ENCODE data around the gene NOP58.

NOP58 gene

DNA sequence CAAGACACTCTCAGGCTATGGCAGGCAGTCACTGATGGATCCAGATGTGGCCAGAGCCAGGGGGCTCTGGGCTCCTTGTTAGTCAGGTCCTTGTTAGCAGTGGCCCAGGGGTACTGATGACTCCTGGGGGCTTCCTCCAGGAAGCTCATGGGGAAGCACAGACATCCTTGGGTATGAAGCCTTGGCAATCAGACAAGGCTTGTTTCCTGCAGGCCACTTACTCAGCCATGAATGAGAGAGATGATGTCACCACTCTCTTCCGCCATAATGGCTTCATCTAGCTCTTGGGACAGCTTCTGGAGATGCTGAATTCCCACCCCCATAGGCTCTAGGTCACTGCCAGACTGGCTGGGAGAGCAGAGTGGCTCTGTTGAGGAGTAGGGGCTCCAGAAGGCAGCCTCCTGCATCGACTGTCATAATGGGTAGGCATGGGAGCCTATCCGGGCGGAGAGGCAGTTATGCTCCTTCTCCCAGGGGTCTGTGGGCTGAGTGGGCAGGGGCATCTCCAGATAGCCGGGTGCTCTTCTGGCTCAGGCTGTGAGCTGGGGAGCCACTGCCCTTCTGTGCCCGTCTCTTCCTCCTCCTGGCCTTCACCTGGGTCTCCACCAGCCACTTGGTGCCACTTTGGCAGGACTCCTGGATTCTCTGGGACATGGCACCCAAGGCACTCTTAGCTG is 70.4 kb downstream of the NOP58 start:
- DNase-seq (ENCODE audit: extremely low spot score), result no peak
- ChIA-PET CTCF (no interaction called here), POLR2A (no interaction called here)
- TF ChIP-seq TARDBP (IDR thresholded peaks at IDR 0.05) (no peak), FOXK2 (IDR thresholded peaks at IDR 0.05) (no peak), SUZ12 (IDR thresholded peaks at IDR 0.05) (no peak), ZNF384 (IDR thresholded peaks at IDR 0.05) (no peak), L3MBTL2 (conservative IDR thresholded peaks at IDR 0.05) (no peak), ELF4 (IDR thresholded peaks at IDR 0.05) (no peak), ARNT (IDR thresholded peaks at IDR 0.05) (no peak), BHLHE40 (IDR thresholded peaks at IDR 0.05; ENCODE audit: borderline replicate concordance) (no peak), NFRKB (IDR thresholded peaks at IDR 0.05) (no peak), HDGF (IDR thresholded peaks at IDR 0.05; ENCODE audit: borderline replicate concordance) (no peak), FOXM1 (IDR thresholded peaks at IDR 0.05; ENCODE audit: borderline replicate concordance) (no peak), CTBP1 (IDR thresholded peaks at IDR 0.05; ENCODE audit: borderline replicate concordance) (no peak), FOXA1 (IDR thresholded peaks at IDR 0.05) (no peak), LEF1 (IDR thresholded peaks at IDR 0.05; ENCODE audit: borderline replicate concordance) (no peak), PKNOX1 (IDR thresholded peaks at IDR 0.05) (no peak)

DNA sequence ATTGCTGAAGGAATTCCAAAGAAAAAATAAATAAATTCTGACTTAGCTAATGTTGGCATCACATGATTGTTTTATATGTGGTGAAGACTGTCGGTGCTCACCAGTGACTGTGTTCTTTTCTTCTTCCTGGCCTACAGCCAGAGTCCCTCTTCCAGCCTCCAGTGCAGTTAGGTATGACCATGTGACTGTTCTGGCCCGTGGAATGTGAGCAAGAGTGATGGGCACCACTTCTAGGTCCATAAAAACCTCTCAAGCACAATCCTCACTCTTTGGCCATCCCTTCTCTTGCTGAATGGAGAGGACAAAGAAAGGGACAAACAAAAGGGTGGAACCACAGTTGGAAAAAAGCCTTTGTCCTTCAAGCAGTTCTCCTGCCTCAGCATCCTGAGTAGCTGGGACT is 71.6 kb downstream of the NOP58 start:
- TF ChIP-seq LEF1 (IDR thresholded peaks at IDR 0.05; ENCODE audit: borderline replicate concordance) (no peak), FOXK2 (IDR thresholded peaks at IDR 0.05) (no peak), FOXM1 (IDR thresholded peaks at IDR 0.05; ENCODE audit: borderline replicate concordance) (no peak), FOXA1 (IDR thresholded peaks at IDR 0.05) (no peak), NFRKB (IDR thresholded peaks at IDR 0.05) (no peak), CTBP1 (IDR thresholded peaks at IDR 0.05; ENCODE audit: borderline replicate concordance) (no peak), PKNOX1 (IDR thresholded peaks at IDR 0.05) (no peak), TARDBP (IDR thresholded peaks at IDR 0.05) (no peak)
- POLR2A ChIA-PET, result no interaction called here
- CTCF ChIA-PET, result interaction anchor here (0.9 kb wide), 1 partner anchor 30 kb away, joined by 3 read pairs; no protein-coding TSS in a partner anchor
- DNase-seq (ENCODE audit: extremely low spot score), result no peak

- TF ChIP-seq BHLHE40 (IDR thresholded peaks at IDR 0.05; ENCODE audit: borderline replicate concordance) (no peak), PKNOX1 (IDR thresholded peaks at IDR 0.05) (peak; percentile 38; the same call in 1 of the 2 replicates), ZNF384 (IDR thresholded peaks at IDR 0.05) (no peak), TARDBP (IDR thresholded peaks at IDR 0.05) (no peak), FOXK2 (IDR thresholded peaks at IDR 0.05) (no peak), L3MBTL2 (conservative IDR thresholded peaks at IDR 0.05) (no peak), CTBP1 (IDR thresholded peaks at IDR 0.05; ENCODE audit: borderline replicate concordance) (no peak), SP1 (IDR thresholded peaks at IDR 0.05) (no peak)
- ChIA-PET CTCF (interaction anchor here (0.6 to 0.9 kb wide), 2 partner anchors 26 to 30 kb away, joined by 3 read pairs; no protein-coding TSS in a partner anchor), POLR2A (no interaction called here)
- no peak for DNase-seq (ENCODE audit: extremely low spot score)
Measured at GRCh38 chr2:202337706-202338346, 72.3 kb downstream of the NOP58 start.

GRCh38 chr2:202339071-202339870 is 73.7 kb downstream of the NOP58 start:
- POLR2A ChIA-PET, result no interaction called here
- DNase-seq (ENCODE audit: extremely low spot score), result no peak
- no peak for TF ChIP-seq NFRKB (IDR thresholded peaks at IDR 0.05)
- CTCF ChIA-PET, result no interaction called here

- no peak for TF ChIP-seq FOXK2 (IDR thresholded peaks at IDR 0.05)
- no peak for TF ChIP-seq FOXA1 (IDR thresholded peaks at IDR 0.05)
- no peak for TF ChIP-seq ZNF384 (IDR thresholded peaks at IDR 0.05)
- TF ChIP-seq HDGF (IDR thresholded peaks at IDR 0.05; ENCODE audit: borderline replicate concordance), result no peak
- TF ChIP-seq BHLHE40 (IDR thresholded peaks at IDR 0.05; ENCODE audit: borderline replicate concordance), result no peak
- no peak for TF ChIP-seq FOXM1 (IDR thresholded peaks at IDR 0.05; ENCODE audit: borderline replicate concordance)
- TF ChIP-seq ARNT (IDR thresholded peaks at IDR 0.05), result no peak
- TF ChIP-seq LEF1 (IDR thresholded peaks at IDR 0.05; ENCODE audit: borderline replicate concordance), result no peak
- TF ChIP-seq SP1 (IDR thresholded peaks at IDR 0.05), result no peak
- no peak for TF ChIP-seq NFRKB (IDR thresholded peaks at IDR 0.05)
- TF ChIP-seq TARDBP (IDR thresholded peaks at IDR 0.05), result no peak
- TF ChIP-seq ELF4 (IDR thresholded peaks at IDR 0.05), result no peak
- TF ChIP-seq PKNOX1 (IDR thresholded peaks at IDR 0.05), result no peak
- DNase-seq (ENCODE audit: extremely low spot score), result no peak
- ChIA-PET CTCF (no interaction called here), POLR2A (no interaction called here)
Measured at GRCh38 chr2:202344178-202344577, 78.6 kb downstream of the NOP58 start.
